HL-60/S4 (cell line): ENCODE data around the gene WLS.

Experiments used
- in situ Hi-C: fragments of 300-500 bp; cut with MboI; formaldehyde crosslinking; loops from 2 replicates; pipeline ENCODE4 v1.14.3; 2022; ENCODE audit warnings: low sequenced_read_pairs

Gene WLS

DNA sequence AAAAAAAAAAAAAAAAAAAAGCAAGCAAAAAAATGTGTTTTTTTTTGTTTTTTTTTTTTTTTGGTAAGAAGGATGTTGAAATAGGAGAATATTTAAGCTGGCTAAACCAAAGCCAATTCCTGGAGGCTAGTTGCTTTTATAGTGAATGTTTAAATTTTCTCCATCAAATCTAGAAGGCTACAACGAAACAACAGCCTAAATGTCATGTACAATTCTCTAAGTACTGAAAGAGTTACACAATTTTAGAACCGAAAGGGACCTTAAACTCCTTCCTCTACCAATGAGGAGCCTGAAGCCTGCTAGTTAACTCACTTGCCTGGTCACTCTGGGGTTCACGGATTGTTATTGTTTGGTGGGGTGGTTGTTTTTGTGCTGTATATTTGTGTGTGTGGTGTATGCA is 3.5 kb downstream of the WLS start:
- in situ Hi-C loops, result no loop called here

GRCh38 chr1:68227598-68227997 is 4.7 kb downstream of the WLS start:
- in situ Hi-C loops, result no loop called here

DNA sequence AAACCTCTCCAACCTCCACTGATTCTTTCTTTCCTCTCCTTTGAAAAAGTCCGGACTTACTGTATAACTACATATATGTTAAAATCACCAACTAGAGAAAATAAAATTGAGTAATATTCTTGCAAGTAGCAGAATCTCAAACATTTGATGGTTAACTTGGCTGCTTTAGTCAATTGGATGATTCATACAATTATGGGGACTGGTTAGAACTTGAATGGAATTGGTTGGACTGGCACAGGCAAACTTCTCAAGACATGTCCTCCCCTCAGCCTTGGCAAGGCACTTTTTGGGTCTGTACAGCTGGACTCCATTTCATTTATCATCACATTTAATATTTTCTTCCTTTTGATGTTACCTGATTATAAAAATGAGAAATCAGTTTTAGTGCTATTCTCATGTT is 6.5 kb downstream of the WLS start:
- in situ Hi-C loops, result no loop called here

DNA sequence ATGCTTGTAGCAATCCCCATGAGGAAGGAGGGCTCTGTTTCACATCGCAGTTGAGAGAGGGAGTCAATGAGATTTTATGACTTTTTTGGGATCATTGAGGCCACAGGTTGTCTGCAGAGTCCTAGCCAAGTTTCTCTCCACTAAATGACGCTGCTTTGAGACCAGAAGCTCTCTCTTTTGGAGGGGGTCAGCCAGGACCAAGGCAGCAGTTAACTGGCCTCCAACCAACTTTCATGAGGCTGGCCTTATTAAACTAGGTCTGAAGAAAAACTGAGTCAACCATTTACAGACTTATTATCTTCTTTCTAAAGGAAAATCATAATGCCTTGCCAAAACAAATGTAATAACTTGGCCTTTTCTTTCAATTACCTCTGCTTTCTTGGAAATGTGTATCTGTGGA is 8.6 kb downstream of the WLS start:
- in situ Hi-C loops, result no loop called here

DNA sequence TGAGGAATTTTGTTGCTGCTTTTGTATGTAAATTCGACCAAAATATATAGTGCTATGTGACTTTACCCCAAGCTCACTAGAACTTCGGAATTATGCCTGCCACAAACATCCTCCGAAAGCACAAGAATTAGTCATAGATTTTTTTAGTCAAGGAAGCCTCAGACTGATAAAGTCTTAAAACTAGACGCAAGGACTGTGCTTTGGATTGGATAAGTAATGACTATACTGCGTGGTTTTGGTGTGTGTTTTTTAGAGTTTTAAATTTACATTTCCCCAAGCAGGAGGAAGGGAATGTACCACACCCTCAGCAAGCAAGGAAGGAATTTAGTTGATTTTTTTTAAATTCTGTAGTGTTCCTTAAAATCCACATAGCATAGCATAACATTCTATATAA is 10.3 kb downstream of the WLS start:
- in situ Hi-C loops, result no loop called here

GRCh38 chr1:68221001-68221979 is 11.0 kb downstream of the WLS start:
- in situ Hi-C loops, result no loop called here

DNA sequence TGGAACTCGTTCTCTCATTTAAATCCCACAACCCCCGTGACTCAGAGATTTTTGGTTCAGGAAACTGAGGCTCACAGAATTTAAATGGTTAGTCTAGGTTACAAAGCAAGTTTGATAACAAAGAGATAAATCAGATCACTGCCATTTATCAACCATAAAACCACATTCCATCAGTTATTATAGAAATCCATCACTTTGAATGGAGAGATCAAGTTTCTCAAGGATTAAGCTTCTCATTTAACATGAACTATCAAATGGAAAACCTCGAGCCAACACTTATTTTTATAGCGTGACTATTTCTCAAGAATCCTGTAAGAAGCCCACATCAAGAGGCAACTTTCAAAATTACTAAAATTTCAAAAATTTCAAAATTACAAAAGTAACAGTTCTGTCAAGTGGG is 11.9 kb downstream of the WLS start:
- in situ Hi-C loops, result no loop called here

GRCh38 chr1:68218490-68218889 is 13.8 kb downstream of the WLS start:
- in situ Hi-C loops, result no loop called here

GRCh38 chr1:68217618-68218017 is 14.7 kb downstream of the WLS start:
- in situ Hi-C loops, result no loop called here

- in situ Hi-C loops, result no loop called here
Measured at GRCh38 chr1:68217060-68217554, 15.2 kb downstream of the WLS start.

GRCh38 chr1:68216089-68216772 is 16.1 kb downstream of the WLS start:
- in situ Hi-C loops, result no loop called here

- in situ Hi-C loops, result no loop called here
Measured at GRCh38 chr1:68213843-68214242, 18.5 kb downstream of the WLS start.

GRCh38 chr1:68211761-68212380 is 20.5 kb downstream of the WLS start:
- in situ Hi-C loops, result no loop called here

DNA sequence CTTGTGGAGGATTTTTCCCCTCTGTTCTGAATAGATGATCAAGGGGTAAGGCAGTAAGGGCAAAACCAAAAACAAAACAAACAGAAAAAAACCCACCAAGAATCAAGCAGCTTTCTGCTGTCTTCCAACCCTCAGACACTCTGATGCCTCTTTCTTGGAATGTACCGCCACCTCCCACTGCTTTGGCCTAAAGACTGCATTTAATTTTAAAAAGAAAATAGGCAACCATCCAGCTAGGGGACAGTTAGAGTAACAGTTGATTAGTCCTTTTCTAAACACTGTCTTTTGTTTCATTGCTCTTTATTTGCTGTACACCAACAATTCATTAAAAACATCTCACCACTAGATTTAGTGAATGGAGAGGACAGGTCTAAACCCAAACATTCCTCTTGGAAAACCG is 21.5 kb downstream of the WLS start:
- in situ Hi-C loops, result no loop called here

- in situ Hi-C loops, result no loop called here
Measured at GRCh38 chr1:68210027-68210426, 22.3 kb downstream of the WLS start.

- in situ Hi-C loops, result no loop called here
Measured at GRCh38 chr1:68206848-68207689, 25.3 kb downstream of the WLS start.

GRCh38 chr1:68205794-68206358 is 26.4 kb downstream of the WLS start:
- in situ Hi-C loops, result no loop called here

DNA sequence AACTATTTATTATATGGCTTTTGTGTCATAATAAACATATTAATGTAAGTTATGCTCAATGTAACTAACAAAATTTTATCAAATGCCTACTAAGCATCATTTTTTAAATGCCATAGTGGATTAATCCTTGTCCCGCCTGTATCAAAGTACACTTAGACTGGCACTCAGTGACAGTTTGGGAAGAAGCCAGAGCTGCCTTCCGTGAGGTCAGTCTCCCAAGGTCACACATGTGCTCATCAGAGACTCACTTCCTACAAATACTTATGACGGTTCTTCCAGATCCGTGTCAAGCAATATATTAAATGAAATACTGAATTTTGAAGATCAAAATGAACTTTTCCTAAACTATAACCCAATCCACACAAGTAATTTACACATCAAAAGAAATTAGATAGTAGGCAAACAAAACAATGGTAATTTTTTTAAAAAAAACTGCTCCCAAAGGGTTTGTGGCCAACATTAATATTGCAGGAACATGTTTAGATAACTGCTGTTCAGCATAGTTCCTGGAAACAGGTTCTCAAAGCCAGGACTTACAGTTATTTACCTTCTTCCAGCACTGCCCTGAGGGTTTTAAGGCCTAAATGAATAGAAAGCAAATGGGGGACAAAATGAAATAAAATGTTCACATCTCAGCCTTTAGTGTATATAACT is 27.2 kb downstream of the WLS start:
- in situ Hi-C loops, result no loop called here

- in situ Hi-C loops, result no loop called here
Measured at GRCh38 chr1:68202239-68202832, 30.0 kb downstream of the WLS start.
